ENCODE measurements around the gene XRN1. TPM values are rescaled to one million over a fixed set of nuclear protein-coding genes. Genes with fewer than 3 reads are reported as not detected.

XRN1 gene
- total and polyA plus RNA-seq, 2 donors (not counting 1 experiment from before 2014, with no cell fraction given): 6.3 to 91.8 TPM

DNA sequence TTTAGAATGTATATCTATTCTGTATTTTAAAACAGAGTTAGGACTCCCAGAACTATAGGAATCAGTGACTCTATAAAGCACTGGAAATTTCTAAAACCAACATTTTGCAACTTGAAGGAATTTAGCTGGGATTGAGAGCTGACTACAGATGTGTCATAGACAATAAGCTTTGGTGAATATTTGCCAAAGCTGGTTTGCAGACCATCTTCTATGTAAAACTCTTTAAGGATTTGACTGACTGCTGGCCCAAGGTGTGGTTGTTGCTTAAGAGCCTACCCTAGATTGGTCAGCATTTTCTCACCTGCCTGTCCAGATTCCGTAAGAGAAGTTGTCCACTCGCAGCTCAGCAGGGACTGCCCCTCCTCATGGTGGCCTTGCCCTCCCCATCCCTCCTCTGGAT, 149.2 kb downstream of the XRN1 start:
- H3K27me3 ChIP-seq (replicated peaks in 1 of 4; ENCODE audit: control extremely low read depth in 1 of 4, control insufficient read depth in 3 of 4, insufficient read depth in 4 of 4, low read length in 3 of 4): no peaks in the 10 kb centered on the region
- no peak for ATAC-seq (ENCODE audit: low read depth)
- H2AFZ ChIP-seq (ENCODE audit: insufficient read depth, low read depth, low read length, poor library complexity, severe bottlenecking): no peak overlapping the region
- Mint-ChIP-seq H3K27ac (no peak overlapping the region), H3K9me3 (ENCODE audit: insufficient read depth) (peaks cover 6% of the 10 kb centered on the region), H3K27me3 (no peaks in the 10 kb centered on the region), H3K4me1 (no peaks in the 10 kb centered on the region), H3K4me3 (no peak overlapping the region)
- H3K9ac ChIP-seq (ENCODE audit: low read length): no peak overlapping the region
- no peak overlapping the region for H3K4me2 ChIP-seq (replicated peaks; ENCODE audit: low read depth, low read length, poor library complexity, severe bottlenecking)
- H3K36me3 ChIP-seq (replicated peaks in 1 of 2; ENCODE audit: control extremely low read depth in 1 of 2, control insufficient read depth in 1 of 2, extremely low read depth in 1 of 2, insufficient read depth in 2 of 2, low read length in 1 of 2): peaks cover 0 to 2% of the 10 kb centered on the region in 2 experiments
- H4K20me1 ChIP-seq (ENCODE audit: control insufficient read depth, insufficient read depth, low read length, poor library complexity, severe bottlenecking): no peaks in the 10 kb centered on the region
- POLR2A ChIA-PET: interaction anchor here (0.6 kb wide), 1 partner anchor 73 kb away, joined by 9 read pairs; no protein-coding TSS in a partner anchor
- no peak for DNase-seq
- H3K4me3 ChIP-seq (ENCODE audit: control extremely low read depth in 1 of 5, extremely low read depth in 1 of 5, insufficient read depth in 1 of 5, low read depth in 2 of 5, low read length in 4 of 5): no peak overlapping the region
- H3K9me3 ChIP-seq (ENCODE audit: control extremely low read depth in 1 of 3, control insufficient read depth in 2 of 3, insufficient read depth in 1 of 3, low read length in 2 of 3): peaks cover 0 to 9% (median 5%) of the 10 kb centered on the region in 3 donors
- no peaks in the 10 kb centered on the region for H3K79me2 ChIP-seq (ENCODE audit: control insufficient read depth, insufficient read depth, low read length)
- no peak overlapping the region for H3K27ac ChIP-seq (ENCODE audit: low read length in 2 of 2)
- intact Hi-C loops (cut with micrococcal nuclease): no loop called here
- CTCF ChIA-PET: no interaction called here
- no peaks in the 10 kb centered on the region for H3K4me1 ChIP-seq (ENCODE audit: control insufficient read depth in 2 of 2, insufficient read depth in 2 of 2, low read length in 2 of 2)
- TF ChIP-seq CTCF (IDR thresholded peaks at IDR 0.05) (no peak), EZH2 (IDR thresholded peaks at IDR 0.05; ENCODE audit: borderline replicate concordance, insufficient read depth, low read depth, low read length, poor library complexity, severe bottlenecking) (no peak)
- 90% methylated on average over 2 of the region's 2 CpGs for WGBS (ENCODE audit: insufficient coverage)

- H3K27ac ChIP-seq (ENCODE audit: low read length in 2 of 2): no peak overlapping the region
- peaks cover 3% of the 10 kb centered on the region for H3K9me3 Mint-ChIP-seq (ENCODE audit: insufficient read depth)
- H3K9me3 ChIP-seq (ENCODE audit: control extremely low read depth in 1 of 3, control insufficient read depth in 2 of 3, insufficient read depth in 1 of 3, low read length in 2 of 3): peaks cover 0 to 3% (median 0%) of the 10 kb centered on the region in 3 donors
- no peaks in the 10 kb centered on the region for H4K20me1 ChIP-seq (ENCODE audit: control insufficient read depth, insufficient read depth, low read length, poor library complexity, severe bottlenecking)
- H3K4me1 Mint-ChIP-seq: no peaks in the 10 kb centered on the region
- H3K27me3 Mint-ChIP-seq: no peaks in the 10 kb centered on the region
- no peak overlapping the region for H3K4me3 Mint-ChIP-seq
- ChIA-PET CTCF (interaction anchor here (1.1 kb wide), 1 partner anchor 16 kb away, joined by 3 read pairs; no protein-coding TSS in a partner anchor), POLR2A (no interaction called here)
- no peak for TF ChIP-seq EZH2 (IDR thresholded peaks at IDR 0.05; ENCODE audit: borderline replicate concordance, insufficient read depth, low read depth, low read length, poor library complexity, severe bottlenecking)
- no peak overlapping the region for H3K27ac Mint-ChIP-seq
- H2AFZ ChIP-seq (ENCODE audit: insufficient read depth, low read depth, low read length, poor library complexity, severe bottlenecking): no peak overlapping the region
- H3K27me3 ChIP-seq (replicated peaks in 1 of 4; ENCODE audit: control extremely low read depth in 1 of 4, control insufficient read depth in 3 of 4, insufficient read depth in 4 of 4, low read length in 3 of 4): no peaks in the 10 kb centered on the region
- H3K4me2 ChIP-seq (replicated peaks; ENCODE audit: low read depth, low read length, poor library complexity, severe bottlenecking): no peak overlapping the region
- no peak overlapping the region for H3K4me3 ChIP-seq (ENCODE audit: control extremely low read depth in 1 of 5, extremely low read depth in 1 of 5, insufficient read depth in 1 of 5, low read depth in 2 of 5, low read length in 4 of 5)
- no peak overlapping the region for H3K9ac ChIP-seq (ENCODE audit: low read length)
- no peak for ATAC-seq (ENCODE audit: low read depth)
- H3K4me1 ChIP-seq (ENCODE audit: control insufficient read depth in 2 of 2, insufficient read depth in 2 of 2, low read length in 2 of 2): no peaks in the 10 kb centered on the region
- DNase-seq: no peak
- H3K79me2 ChIP-seq (ENCODE audit: control insufficient read depth, insufficient read depth, low read length): no peaks in the 10 kb centered on the region
- intact Hi-C loops (cut with micrococcal nuclease): no loop called here
- no CpG with 5 or more reads among the region's 1 CpG for WGBS (ENCODE audit: insufficient coverage)
- H3K36me3 ChIP-seq (replicated peaks in 1 of 2; ENCODE audit: control extremely low read depth in 1 of 2, control insufficient read depth in 1 of 2, extremely low read depth in 1 of 2, insufficient read depth in 2 of 2, low read length in 1 of 2): peaks cover 0 to 2% of the 10 kb centered on the region in 2 experiments
Observed at GRCh38 chr3:142296507-142296906, 151.3 kb downstream of the XRN1 start.
